ENCODE results near the gene ASPG.

- TF ChIP-seq CTCF (IDR thresholded peaks at IDR 0.05) (no peak), ZFX (IDR thresholded peaks at IDR 0.05; ENCODE audit: borderline replicate concordance) (no peak)
Observed at GRCh38 chr14:104093366-104094055, 8.0 kb downstream of the ASPG start.
